ENCODE measurements around the gene ABI2. TPM values are rescaled to one million over a fixed set of nuclear protein-coding genes. Genes with fewer than 3 reads are reported as not detected.
"Not testable (repeated sequence)": the region's sequence is repeated elsewhere in the genome, so short reads cannot be mapped to it uniquely, and the experiment has no call there.

The ABI2 gene
- total and polyA plus RNA-seq, 12 donors: 10.2 to 61.2 (median 33.7) TPM

- Histone ChIP-seq H3K4me3 (no peak overlapping the region), H3K27me3 (no peaks in the 10 kb centered on the region), H3K27ac (no peak overlapping the region), H3K4me1 (replicated peaks in 1 of 2) (peaks cover 0 to 15% of the 10 kb centered on the region in 2 donors), H3K9me3 (replicated peaks in 1 of 3) (no peaks in the 10 kb centered on the region), H3K36me3 (replicated peaks in 1 of 2) (peaks cover 0 to 25% of the 10 kb centered on the region in 2 donors)
- DNase-seq: no peak
- no peak for TF ChIP-seq CTCF (IDR thresholded peaks at IDR 0.05)
- TF ChIP-seq POLR2A (IDR thresholded peaks at IDR 0.05): no peak
- intact Hi-C loops (cut with DNase I): no loop called here
Observed at GRCh38 chr2:203413796-203414195, 85.6 kb downstream of the ABI2 start.

GRCh38 chr2:203418271-203418670, 90.1 kb downstream of the ABI2 start:
- H3K27ac ChIP-seq: no peak overlapping the region
- 84 to 94% (median 89%) methylated on average over 8 of the region's 8 CpGs for WGBS, 4 donors
- no peaks in the 10 kb centered on the region for H3K9me3 ChIP-seq (replicated peaks in 1 of 3)
- DNase-seq: no peak
- no peak overlapping the region for H3K4me3 ChIP-seq
- H3K27me3 ChIP-seq: no peaks in the 10 kb centered on the region
- no peak for TF ChIP-seq CTCF (IDR thresholded peaks at IDR 0.05)
- TF ChIP-seq POLR2A (IDR thresholded peaks at IDR 0.05): no peak
- intact Hi-C loops (cut with DNase I): no loop called here
- peaks cover 0 to 2% of the 10 kb centered on the region in 2 donors for H3K4me1 ChIP-seq (replicated peaks in 1 of 2)
- peaks cover 0 to 19% of the 10 kb centered on the region in 2 donors for H3K36me3 ChIP-seq (replicated peaks in 1 of 2)

GRCh38 chr2:203427061-203427460, 98.9 kb downstream of the ABI2 start:
- TF ChIP-seq POLR2A (IDR thresholded peaks at IDR 0.05) (no peak), CTCF (IDR thresholded peaks at IDR 0.05) (no peak)
- Histone ChIP-seq H3K4me3 (no peak overlapping the region), H3K36me3 (replicated peaks in 1 of 2) (no peaks in the 10 kb centered on the region), H3K27ac (no peak overlapping the region), H3K4me1 (replicated peaks in 1 of 2) (no peaks in the 10 kb centered on the region), H3K27me3 (no peaks in the 10 kb centered on the region), H3K9me3 (replicated peaks in 1 of 3) (no peaks in the 10 kb centered on the region)
- no peak for DNase-seq
- WGBS, 4 donors: 51 to 64% (median 59%) methylated on average over 2 of the region's 2 CpGs
- intact Hi-C loops (cut with DNase I): no loop called here

- H3K4me3 ChIP-seq; H3K27ac ChIP-seq; intact Hi-C loops (cut with DNase I); DNase-seq; H3K36me3 ChIP-seq (replicated peaks in 1 of 2); H3K4me1 ChIP-seq (replicated peaks in 1 of 2); H3K9me3 ChIP-seq (replicated peaks in 1 of 3); H3K27me3 ChIP-seq: not testable (repeated sequence)
- 95 to 100% (median 98%) methylated on average over 3 to 4 of the region's 4 CpGs for WGBS, 4 donors
Observed at GRCh38 chr2:203429643-203430042, 101.4 kb downstream of the ABI2 start.

GRCh38 chr2:203431391-203432185, 103.4 kb downstream of the ABI2 start:
- intact Hi-C loops (cut with DNase I): no loop called here
- no peak for DNase-seq
- Histone ChIP-seq H3K4me1 (replicated peaks in 1 of 2) (no peaks in the 10 kb centered on the region), H3K4me3 (no peak overlapping the region), H3K9me3 (replicated peaks in 1 of 3) (no peaks in the 10 kb centered on the region), H3K27me3 (no peaks in the 10 kb centered on the region), H3K27ac (no peak overlapping the region), H3K36me3 (replicated peaks in 1 of 2) (no peaks in the 10 kb centered on the region)
- 90 to 95% (median 93%) methylated on average over 5 of the region's 5 CpGs for WGBS, 4 donors
- TF ChIP-seq CTCF (IDR thresholded peaks at IDR 0.05) (no peak), POLR2A (IDR thresholded peaks at IDR 0.05) (no peak)
